HG03460 (cell line): ENCODE results near the gene SEMA4G.
"Not testable (repeated sequence)": the region's sequence is repeated elsewhere in the genome, so short reads cannot be mapped to it uniquely, and the experiment has no call there.

Experiments used
- ATAC-seq: cut with Tn5 transposase; IDR thresholded peaks from one replicate; pipeline ENCODE4 v1.9.1; 2021; ENCODE audit not compliant: unreplicated experiment

The SEMA4G gene

DNA sequence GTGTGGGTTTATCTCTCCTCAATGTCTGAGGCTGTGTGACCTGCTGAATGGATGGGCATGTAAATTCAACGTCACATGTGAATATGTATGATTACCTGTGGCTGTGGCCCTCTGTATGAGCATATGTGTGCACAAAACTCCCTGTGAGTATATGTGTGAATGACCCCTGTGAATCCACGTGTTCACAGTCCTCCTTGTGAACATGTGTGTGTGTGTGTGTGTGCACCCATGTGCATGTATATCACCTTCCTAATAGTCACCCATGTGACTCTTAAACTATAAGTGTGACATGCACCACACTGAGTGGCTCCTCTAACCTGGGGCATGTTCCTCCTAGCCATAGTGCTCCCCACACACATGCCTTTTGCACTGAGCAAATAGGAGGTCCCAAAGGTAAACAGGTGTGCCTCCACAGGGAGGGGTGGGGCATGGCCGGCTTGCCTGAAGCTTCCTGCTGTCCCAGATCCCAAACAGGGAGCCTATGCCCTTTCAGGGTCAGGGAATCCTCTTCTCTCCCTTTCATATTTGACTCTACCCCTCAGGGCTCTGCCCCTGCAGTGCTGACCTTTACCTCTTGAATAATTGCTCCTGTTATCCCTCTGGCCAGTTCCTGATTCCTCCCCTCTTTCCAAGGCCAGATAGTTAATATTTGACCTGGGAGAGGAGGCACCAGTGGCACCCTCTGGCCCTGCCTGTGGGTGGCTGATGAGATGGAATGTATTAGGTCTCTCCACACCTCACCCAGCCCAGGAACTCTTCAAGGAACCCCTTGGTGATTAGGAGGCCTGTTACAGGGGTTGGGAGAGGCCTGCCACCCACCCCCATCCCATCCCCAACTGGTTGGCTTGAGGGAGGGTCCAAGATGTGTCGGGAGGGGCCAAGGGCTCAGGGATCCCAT, 1.9 kb downstream of the SEMA4G start:
- ATAC-seq = no peak

DNA sequence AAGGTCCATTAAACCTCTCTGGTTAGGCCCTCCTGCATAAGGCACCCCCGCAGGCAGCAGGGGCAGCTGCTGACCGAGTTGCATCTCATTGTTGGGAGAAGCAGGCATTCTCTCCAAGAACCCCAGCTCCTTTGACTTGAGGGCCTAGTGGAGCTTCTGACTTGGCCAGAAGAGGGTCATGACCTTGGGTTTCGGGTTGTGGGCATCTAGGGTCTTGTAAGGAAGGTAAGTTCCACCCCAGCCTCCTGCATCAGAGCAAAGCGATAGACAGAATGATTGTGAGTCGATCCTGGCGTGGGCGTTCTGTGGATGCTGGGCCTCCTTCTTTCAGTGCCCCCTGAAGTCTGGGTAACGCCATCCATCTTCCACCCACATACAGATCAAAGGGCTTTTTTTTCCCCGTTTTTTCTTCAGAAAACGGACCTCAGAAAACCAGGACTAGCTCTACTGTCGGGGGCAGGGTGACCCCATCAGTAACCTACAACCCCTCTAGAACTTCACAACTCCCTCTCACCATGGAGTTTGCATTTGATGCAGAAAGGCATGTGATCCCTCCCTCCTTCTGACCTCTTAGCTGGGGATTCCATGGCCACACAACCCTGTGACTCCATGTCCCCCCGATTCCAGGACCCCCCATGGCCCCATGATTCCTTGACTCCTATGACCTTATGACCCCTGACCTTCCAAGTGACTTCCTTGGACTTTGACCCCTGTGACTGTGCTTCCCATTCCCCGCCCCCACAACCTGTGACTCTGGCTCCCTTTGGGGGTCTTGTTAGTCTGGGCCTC, 3.0 kb downstream of the SEMA4G start:
- ATAC-seq = no peak

DNA sequence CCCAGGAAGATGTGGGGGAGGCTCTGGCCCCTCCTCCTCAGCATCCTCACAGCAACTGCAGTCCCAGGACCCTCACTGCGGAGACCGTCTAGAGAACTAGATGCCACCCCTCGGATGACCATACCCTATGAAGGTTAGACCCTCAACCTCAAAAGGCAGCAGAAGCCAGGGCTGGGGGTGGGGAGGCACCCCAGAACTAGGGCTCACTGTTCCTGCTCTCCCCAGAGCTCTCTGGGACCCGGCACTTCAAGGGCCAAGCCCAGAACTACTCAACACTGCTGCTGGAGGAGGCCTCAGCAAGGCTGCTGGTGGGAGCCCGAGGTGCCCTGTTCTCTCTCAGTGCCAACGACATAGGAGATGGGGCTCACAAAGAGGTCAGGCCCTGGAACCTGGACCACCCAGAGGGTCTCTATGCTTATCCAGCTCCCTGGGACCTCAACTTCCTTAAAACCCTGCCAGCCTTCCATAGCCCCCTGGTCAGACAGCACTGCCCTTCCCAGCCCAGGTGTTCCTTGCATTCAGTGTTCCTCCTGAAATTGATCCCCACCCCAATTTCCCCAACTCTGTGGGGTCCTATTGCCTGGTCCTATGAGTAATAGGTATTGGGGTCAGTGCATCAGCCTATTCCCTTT, 3.7 kb downstream of the SEMA4G start:
- no peak for ATAC-seq

DNA sequence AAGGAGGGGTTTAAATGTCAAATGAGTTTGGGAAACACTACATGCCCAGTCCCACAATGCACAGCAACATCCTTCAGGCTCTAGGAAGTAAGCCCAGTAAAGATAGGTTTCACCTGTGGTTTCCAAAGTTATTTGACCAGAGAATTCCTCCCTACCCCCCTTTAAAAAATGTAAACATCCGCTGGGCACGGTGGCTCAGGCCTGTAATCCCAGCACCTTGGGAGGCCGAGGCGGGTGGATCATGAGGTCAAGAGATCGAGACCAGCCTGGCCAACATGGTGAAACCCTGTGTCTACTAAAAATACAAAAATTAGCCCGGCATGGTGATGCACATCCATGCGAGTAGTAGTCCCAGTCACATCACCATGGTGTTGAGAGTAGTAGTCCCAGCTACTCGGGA, 6.1 kb downstream of the SEMA4G start:
- ATAC-seq = not testable (repeated sequence)

DNA sequence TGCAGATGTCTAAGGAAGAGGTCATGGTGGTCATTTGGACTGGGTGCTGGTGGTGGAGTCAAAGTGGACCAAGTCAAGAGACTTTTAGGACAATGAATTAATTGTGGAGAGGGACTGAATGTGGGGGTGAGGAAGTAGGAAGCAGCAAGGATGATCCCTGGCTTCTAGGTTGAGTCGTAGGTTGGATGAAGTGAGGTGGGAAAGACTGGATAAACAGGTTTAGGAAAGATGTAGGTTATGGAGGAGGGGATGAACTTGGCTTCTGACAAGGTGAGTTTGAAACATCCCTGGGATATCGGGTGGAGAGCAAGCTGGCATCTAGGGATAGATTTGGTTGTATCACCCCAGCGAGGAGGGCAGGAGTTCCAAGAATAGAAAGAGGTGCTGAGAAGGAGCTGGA, 7.6 kb downstream of the SEMA4G start:
- ATAC-seq = no peak

DNA sequence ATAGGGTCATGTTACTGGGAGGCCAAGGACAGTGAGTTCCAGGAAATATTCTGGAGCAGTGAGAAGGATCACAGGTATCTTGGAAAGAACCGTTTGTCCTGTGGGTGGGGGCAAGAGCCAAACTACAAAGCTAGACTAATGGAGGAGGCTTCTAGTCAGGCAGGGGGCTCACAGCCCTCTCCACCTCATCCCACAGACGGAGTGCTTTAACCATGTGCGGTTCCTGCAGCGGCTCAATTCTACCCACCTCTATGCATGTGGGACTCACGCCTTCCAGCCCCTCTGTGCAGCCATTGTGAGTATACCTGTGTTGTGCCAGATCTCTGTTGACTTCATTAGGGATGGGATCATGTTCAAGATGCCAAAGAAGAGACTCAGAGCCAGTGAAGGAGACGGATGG, 8.1 kb downstream of the SEMA4G start:
- ATAC-seq = no peak

DNA sequence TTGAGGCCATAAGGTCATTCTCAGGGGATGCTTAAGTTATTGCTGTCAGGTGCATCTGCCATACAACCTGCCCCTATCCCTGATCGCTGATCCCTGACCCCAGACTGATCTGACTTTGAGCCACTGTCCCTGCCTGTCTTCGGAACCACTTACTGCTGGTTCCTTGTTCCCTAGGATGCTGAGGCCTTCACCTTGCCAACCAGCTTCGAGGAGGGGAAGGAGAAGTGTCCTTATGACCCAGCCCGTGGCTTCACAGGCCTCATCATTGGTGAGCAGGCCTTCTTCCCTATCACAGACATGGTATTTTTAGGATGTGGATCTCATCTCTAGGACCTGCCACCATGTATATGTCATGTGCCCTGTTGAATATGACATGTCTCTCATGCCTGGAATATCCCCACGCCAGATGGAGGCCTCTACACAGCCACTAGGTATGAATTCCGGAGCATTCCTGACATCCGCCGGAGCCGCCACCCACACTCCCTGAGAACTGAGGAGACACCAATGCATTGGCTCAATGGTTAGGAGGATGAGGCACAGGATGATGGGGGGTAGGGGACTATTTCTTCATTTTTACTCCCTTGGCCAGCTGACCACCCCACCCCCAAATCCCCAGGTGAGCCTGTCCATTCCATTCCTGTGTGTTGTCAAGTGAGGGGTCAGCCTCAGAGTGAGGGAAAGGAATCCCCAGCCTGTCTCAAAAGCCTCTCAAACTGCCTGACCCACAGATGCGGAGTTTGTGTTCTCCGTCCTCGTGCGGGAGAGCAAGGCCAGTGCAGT, 9.0 kb downstream of the SEMA4G start:
- no peak for ATAC-seq

DNA sequence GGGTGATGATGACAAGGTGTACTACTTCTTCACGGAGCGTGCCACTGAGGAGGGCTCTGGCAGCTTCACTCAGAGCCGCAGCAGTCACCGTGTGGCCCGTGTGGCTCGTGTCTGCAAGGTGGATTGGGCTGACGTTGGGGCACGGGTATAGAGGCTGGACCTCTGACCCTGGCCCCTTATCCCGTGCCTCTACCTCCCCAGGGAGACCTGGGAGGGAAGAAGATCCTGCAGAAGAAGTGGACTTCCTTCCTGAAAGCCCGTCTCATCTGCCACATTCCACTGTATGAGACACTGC, 9.5 kb downstream of the SEMA4G start:
- no peak for ATAC-seq

DNA sequence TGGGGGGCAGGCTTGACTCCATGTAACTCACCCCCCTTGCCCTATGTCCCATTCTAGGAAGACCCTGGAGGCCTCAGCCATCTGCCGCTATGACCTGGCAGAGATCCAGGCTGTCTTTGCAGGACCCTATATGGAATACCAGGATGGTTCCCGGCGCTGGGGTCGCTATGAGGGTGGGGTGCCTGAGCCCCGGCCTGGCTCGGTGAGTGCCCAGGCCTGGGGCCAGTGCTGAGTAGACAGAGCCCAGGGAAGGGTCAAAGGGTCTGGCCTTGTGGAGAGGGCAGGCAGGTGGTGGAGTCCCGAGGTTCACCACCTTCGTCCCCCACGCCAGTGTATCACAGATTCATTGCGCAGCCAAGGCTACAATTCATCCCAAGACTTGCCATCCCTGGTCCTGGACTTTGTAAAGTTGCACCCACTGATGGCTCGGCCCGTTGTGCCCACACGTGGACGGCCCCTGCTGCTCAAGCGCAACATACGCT, 10.5 kb downstream of the SEMA4G start:
- ATAC-seq = no peak

DNA sequence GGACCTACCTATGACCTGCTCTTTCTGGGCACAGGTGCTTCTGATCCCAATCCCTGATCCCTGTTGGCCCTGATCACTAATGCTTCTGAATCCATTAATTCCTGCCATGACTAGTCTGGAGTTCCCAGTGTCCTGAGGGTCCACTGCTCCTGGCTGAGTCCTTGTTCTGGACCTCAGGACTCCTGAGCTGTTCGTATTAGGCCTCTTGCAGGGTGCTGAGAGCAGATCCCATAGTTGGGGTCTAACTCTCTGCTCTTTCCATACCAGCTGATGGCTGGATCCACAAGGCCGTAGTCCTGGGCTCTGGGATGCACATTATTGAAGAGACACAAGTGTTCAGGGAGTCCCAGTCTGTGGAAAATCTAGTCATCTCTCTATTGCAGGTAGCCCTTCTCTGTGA, 11.0 kb downstream of the SEMA4G start:
- ATAC-seq = no peak

DNA sequence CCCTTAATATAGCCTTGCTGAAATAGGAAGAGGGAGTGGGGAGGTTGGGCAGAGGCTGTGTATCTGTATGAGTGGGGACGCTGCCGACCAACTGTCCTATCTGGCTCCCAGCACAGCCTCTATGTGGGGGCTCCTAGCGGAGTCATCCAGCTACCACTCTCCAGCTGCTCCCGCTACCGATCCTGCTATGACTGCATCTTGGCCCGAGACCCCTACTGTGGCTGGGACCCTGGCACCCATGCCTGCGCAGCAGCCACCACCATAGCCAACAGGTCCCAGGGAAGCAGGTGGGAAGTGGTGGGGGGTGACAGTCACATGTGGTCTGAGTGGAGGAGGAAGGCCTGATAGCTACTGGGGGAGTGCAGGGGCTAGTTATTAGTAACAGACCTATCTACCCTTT, 11.4 kb downstream of the SEMA4G start:
- no peak for ATAC-seq

DNA sequence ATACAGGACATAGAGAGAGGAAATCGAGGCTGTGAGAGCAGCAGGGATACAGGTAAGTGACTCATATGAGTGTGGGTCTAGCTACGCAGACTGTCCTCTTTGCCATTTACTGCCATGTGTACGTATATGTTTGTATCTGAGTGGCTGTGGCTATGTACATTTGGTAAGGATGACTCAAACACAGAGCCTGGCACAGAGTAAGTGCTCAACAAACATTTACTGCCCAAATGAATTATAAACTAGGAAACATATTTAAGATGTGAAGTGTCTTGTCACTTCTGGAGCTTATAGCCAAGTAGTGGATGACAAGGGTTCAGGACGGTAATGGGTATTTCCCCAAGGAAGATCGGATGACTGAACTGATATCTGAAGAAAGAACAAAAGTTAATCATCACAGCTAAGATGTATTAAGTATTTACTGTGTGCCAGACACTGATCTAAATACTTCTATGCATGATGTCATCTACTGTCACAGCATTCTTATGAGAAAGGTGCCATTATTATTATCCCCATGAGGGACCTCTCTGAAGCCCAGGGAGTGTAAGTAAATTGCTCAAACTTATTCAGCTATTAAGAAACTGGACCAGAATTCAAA, 12.0 kb downstream of the SEMA4G start:
- no peak for ATAC-seq

DNA sequence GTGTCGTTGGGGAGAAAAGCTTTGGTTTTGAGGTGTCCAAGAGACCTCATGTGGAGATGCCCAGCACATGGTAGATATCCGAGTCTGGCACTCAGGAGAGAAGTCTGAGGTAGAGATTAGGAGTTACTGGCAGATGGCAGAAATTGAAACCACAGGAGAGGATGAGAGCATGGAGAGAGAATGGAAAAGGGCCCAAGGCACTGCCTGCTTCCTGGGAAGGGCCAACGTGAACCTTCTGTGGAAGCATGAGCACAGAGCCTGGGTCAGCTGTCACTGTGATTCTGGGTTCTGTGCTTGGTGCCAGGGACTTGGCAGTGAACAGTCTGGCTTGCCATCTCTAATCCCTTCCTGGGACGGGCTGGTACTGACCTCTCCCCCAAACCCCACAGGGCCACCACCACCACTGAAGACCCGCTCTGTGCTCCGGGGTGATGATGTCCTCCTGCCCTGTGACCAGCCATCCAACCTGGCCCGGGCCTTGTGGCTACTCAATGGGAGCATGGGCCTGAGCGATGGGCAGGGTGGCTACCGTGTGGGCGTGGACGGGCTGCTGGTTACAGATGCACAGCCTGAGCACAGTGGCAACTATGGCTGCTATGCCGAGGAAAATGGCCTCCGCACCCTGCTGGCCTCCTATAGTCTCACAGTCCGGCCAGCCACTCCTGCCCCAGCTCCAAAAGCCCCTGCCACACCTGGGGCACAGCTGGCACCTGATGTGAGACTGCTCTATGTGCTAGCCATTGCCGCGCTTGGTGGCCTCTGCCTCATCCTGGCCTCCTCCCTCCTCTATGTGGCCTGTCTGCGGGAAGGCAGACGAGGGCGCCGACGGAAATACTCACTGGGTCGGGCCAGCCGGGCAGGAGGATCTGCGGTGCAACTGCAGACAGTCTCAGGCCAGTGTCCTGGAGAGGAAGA, 13.9 kb downstream of the SEMA4G start:
- no peak for ATAC-seq

DNA sequence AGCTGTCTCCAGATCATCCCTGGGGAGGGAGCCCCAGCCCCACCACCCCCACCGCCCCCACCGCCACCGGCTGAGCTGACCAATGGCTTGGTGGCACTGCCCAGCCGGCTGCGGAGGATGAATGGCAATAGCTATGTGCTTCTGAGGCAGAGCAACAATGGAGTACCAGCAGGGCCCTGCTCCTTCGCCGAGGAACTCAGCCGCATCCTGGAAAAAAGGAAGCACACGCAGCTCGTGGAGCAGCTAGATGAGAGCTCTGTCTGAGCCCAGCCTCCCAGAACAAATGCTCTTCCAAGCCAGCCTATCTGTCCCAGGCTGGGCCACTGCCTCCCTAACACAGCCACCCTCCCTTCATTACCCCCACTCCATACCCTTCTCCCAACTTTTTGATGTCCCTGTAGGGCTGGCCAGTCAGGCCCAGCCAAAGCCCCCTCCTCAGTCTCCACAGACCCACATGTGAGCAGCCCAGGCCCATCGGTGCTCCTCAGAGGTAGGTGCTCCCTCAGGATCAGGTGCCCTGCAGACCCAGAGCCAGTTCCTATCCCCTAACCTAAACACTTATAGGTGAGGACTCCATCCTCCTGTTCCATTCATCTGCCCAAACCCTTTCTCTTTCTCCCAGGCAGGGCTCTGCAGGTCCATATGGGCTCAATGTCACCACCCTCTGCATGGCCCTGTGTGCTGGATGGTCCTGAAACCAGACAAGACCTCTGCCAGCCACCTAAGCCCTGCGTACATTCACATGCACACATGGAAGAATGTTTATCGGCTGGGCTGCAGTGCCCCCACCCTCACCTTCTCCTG, 14.8 kb downstream of the SEMA4G start:
- ATAC-seq = no peak

DNA sequence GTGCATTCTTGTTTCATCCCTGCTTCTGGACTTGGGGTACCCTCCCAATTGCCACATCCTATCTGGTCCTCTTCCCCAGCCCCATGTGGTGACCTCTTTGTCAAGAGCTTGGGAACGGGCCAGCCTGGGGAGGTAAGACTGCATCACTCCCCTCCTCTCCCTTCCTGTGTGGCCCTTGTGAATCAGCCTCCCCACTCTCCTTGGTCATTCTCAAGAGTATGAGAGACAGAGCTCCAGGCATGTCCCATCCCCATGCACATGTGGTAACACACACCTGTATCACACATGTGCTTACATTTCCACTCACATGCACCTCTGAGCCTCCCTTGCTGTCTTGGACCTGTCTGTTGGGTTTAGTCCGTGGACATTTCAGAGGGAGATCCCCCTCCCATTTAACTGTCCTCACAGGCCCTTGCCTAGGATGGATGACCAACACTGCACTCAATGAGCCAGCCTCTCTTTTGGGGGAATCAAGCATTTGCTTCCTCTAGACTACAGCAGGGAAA, 15.4 kb downstream of the SEMA4G start:
- ATAC-seq = no peak

DNA sequence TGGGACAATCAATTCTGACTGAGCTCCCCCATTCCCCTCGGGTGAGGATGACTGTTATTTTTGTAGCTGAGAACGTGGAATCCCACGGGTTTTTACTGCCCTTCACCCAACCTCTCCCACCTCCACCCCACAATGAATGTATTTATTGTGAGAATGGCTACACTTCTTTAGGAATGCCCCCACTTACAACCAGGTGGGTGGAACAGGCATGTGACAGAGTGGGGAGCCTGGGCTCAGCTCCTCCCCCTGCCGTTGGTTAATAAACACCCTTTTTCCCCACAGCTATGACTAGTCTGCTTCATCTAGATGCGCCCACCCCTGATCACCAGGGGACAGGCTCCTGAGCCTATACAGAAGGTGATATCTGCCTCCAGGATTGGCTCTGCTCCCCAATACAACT, 16.0 kb downstream of the SEMA4G start:
- no peak for ATAC-seq

DNA sequence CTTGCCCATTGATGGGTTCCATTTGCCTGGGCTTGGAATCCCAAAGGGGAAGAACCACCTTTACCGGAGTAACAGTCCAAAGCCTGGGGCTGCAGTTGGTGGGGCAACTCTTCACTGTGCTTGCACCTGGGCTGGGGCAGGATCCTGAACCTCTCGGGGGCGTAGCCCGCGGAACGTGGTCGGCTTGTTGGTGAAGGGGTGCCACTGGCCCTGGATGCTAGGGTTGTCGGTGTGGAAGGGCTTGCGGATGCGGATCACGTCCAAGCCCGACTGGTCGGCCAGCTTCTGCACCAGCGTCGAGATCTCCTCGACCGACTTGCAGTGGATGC, 17.3 kb downstream of the SEMA4G start:
- ATAC-seq = no peak

DNA sequence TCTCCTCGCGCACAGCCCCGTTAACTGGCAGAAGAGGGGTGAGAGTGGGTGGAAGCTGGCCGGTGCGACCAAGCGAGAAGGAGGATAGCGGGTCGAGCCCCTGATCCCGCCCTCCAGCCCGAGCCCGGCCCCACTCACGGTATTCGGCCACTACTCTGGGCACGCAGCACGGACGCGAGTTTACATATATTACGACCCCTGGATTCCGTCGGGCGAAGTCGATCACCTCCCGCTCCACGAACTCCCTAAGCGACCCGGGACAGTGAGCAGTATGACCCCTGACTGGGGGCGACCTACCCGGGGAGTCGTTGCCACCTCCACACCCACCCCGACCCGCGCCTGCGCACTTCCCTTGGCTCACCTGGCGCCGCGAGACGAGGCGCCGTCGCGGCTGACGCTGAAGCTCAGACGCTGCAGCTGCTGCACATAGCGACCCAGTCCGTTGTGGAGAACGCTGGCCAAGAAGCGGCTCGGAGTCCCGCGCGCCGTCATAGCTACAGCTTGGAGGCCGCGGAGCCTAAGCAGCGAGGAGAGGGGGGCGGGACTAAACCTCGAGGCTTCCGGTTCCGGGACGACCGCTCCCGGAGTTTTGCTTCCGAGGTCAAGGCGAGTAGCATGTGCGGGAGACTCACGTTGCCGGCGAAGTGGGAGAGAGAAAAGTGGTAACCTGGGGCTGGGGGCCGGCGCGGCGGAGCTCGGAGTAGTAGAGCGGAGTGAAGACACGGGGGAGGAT, 17.8 kb downstream of the SEMA4G start, which contains the start of the genes MRPL43 and TWNK:
Gene MRPL43, minus strand, starts transcription at position 546 of the 733 bp plus-strand sequence. Its CDS starts 54 bp downstream, at position 492.
Gene TWNK, plus strand, starts transcription at position 592 of the 733 bp plus-strand sequence. CDS start 668 bp downstream, outside the sequence.
- ATAC-seq = peak; percentile 80
